CD4-positive, alpha-beta T cell treated with Interleukin-10 for 1 hour (primary cell): ENCODE results near the gene SLC16A8.
"Not testable (repeated sequence)": the region's sequence is repeated elsewhere in the genome, so short reads cannot be mapped to it uniquely, and the experiment has no call there.

ENCODE experiments used
- DNase-seq: peaks from one replicate; pipeline ENCODE4 v3.0.0-alpha.2; 2020

SLC16A8 gene

DNA sequence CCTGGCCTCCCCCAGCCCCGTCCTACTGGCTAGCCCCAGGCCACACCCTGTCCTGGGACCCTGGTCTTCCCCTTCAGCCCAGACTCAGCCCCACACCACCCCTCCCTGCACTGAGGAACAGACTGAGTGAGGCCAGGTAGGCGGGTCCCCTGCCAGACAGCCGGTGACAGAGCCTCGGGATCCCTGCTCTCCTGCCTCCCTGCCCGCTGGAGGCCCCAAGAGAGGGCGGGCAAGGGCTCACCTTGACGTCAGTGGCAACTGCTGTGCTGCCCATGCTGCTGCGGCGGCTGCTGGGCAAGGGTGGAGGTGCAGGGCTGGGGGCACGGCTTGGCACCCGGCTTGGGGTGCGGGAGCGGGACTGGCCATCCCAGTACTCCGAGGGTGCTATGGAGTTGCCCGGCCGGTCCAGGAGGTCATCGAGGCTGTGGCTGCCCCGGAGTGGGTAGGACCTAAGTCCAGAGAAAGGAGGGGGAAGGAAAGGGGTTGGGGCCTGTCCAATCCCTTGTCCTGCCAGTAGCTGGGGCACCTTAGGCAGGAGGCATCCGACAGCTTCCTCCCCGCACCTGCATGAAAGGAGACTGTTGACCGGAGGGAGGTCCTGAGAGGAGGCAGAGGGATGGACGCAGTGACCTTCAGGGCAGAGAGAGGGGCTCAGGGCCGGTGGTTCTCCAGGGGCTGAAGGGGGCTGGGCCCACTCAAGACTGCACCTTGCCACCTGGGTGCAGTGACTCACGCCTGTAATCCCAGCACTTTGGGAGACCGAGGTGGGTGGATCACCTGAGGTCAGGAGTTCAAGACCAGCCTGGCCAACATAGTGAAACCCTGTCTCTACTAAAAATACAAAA lies 2.2 kb upstream of the SLC16A8 start:
- no peak for DNase-seq

DNA sequence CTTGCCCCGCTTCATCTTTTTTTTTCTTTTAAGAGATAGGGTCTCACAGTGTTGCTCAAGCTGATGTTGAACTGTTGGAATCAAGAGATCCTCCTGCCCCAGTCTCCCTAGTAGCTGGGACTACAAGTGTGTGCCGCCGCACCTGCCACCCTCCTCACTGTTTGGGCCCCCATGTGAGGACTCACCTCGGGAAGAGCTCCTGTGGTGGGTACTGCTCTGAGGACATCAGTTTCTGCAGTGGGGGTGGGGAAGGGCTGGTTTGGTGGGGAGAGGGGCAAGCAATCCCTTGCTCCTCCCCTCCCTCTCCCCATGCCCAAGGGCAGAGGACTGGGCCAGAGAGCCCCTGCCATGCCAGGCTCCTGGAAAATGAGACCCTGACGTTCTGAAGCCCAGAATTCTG lies 1.5 kb upstream of the SLC16A8 start:
- DNase-seq, result no peak

DNA sequence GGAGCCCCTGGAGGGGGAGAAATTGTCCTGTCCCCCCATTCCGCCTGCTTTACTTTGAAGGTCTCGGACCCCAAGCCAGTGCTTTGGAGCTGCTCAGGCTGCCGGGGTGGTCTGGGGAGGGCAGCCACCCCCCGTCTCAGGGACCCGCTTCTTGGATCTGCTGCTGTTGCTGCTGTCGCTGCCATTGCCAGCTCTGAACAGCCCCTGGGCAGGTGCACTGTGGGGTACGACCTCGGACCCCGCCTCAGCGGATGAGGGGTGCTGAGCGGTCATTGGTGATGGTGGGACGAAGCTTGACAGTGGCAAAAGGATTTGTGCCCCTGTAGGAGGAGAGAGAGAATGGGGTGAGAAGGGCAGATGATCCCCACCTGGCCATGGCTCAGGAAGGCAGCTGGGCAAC lies 1.1 kb upstream of the SLC16A8 start:
- DNase-seq, result no peak

DNA sequence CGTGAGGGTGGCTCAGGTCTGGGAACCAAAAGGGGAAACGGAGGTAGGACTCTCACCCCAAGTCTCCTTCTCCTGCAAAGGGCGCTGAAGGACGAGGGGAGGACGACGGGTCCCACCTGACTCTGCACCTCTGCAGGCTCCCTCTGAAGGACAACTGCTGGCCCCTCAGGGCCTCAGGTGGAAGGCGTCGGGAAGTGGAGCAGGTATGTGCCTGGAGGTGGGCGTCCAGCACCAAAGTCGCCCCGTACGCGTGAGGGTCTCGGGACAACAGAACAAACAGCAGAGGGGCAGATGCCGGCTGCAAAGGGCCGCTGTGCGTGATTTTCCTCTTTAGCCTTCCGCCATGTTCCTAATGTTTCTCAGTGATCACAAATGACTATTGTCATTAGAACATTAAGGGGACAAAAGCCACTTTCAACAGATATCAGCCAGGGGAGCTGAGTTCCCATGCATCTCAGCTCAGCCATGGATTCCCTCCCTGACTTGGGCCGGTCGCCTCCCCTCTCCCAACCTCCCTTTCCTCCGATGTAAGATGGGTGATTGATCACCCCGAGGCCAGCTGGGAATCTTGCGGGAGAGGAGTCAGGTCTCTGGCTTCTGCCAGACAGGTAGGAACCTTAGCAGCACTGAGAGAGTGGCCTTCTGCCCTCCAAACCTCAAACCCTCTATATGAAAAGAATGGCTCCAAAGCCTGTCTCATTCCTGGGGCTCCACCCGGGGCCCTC lies 836 bp downstream of the SLC16A8 start:
- DNase-seq, result no peak

DNA sequence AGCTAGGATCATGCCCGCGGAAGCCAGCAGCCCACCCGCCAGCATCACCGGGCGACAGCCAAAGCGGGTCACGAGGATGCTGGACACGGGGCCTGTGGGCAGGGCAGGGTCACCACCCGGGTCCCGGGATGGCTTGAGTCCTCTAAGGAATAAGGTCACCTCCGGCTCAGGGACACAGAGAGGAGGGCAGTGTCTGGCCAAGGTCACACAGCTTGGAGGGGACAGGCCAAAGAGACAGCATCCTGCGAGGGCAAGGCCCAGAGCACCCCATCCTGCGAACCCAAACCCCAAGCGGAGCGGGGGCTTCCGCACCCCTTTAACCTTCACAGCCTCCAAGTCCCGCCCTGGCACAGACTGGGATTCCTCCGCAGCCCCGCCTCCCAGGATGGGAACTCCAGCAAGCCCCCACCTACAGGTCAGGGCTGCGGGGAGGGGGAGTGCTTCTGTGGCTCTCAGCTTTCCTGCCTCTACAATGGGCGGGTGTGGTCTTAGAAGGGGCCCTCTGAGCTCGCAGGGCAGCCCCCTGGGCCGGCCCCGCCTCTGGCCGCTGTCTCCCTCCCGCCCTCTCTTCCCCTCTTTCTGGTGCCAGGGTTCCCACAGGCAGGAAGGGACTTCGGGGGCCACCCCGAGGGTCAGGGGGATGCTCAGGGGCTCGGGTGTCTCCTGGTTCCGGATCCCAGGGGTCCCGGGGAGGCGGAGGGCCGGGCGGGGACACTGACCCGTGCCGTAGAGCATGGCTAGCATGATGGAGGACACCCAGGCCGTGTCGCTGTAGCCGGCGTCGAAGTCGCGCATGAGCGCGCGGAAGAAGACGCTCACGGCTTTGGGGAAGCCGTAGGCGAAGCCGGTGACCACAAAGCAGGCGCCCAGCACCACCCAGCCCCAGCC lies 1.8 kb downstream of the SLC16A8 start:
- no peak for DNase-seq

DNA sequence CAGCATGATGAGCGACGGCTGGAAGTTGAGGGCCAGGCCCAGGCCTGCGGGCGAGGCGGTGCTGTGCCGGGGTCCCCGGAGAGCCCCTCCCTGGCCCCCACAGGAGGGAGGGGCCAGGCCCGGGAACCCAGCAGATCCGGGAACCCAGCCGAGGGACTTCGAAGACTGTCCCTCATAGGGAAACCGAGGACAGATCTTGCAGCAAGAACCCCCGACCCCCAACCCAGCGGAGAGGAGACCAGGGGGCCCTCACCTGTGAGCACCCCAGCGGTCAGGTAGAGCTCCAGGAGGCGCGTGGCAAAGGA lies 2.4 kb downstream of the SLC16A8 start:
- DNase-seq, result no peak

DNA sequence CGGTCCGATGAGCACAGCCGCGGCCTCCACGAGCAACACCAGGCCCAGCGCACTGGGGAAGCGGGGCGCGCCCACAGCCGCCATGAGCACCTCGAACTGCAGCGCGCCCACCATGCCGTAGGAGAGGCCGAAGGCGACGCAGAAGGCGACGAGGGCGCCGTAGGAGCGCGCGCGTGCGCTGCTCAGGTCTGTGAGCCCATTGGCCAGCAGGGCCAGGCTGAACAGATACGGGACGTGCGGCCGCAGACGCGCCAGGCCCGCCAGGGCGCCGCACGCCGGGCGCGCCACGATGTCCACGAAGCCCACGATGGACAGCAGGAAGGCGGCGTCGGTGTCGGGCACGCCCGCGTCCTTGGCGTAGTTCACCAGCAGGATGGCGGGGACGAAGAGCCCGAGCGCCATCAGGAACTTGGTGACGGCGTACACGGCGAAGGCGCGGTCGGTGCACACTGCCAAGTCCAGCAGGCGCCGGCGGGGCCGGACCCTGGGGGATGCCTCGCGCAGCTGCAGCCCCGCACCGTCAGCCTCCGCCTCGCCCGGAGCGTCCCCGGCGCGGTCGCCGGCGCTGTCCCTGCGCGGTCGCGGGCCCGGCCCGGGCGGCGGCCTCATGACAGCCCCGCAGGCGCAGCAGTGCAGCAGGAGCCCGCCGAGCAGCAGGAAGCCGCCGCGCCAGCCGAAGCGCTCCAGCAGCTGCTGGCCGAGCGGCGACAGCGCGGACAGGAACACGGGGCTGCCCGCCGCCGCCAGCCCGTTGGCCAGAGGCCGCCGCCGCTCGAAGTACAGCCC lies 2.9 kb downstream of the SLC16A8 start:
- DNase-seq, result no peak

DNA sequence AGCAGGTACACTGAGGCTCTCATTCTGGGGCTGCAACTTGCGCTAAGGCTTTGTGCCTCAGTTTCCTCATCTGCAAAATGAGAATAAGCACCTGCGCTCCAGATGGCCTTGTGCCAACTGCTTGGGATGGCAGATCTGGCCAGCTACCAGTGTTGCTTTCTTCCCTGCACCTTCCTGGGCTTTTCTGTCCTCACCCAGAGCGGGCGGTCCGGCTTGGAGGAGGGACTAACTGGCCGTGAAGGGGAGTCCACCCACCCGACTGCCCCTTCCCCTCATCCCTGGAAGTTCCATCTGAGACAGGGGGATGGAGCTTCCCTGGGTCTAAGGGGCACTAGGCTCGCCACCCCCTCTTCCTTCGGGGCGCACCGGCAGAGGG lies 3.5 kb downstream of the SLC16A8 start:
- DNase-seq, result no peak

DNA sequence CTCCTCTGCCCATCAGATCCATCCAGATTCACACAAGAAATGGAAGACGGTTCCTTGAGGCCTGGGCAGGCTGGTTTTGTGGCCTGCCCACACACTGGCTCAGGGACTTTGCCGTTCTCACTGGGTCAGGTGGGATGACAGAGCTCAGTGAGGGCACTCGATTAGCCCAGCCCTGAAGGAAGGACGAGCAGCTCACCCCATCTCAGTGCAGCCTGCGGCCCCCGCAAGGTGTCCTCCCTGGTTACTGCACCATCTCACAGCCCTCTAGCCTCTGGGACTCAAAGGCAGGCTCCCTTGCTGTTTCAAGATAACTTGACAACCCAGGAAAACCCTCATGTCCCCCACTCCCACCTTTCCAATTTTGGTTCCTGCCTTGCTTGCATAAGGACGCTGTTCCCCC lies 4.2 kb downstream of the SLC16A8 start:
- DNase-seq, result no peak

DNA sequence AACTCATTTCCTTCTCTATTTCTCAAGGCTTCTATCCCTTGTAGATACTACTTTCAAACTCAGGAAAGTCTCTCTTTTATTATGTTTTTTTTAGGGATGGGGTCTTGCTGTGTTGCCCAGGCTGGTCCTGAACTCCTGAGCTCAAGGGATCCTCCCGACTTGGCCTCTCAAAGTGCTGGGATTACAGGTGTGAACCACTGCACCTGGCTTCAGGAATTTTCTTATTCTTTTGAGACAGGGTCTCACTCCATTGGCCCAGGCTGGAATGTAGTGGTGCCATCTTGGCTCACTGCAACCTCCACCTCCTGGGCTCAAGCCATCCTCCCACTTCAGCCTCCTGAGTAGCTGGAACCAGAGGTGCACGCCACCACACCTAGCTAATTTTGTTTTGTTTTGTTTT lies 4.8 kb downstream of the SLC16A8 start:
- DNase-seq, result not testable (repeated sequence)

DNA sequence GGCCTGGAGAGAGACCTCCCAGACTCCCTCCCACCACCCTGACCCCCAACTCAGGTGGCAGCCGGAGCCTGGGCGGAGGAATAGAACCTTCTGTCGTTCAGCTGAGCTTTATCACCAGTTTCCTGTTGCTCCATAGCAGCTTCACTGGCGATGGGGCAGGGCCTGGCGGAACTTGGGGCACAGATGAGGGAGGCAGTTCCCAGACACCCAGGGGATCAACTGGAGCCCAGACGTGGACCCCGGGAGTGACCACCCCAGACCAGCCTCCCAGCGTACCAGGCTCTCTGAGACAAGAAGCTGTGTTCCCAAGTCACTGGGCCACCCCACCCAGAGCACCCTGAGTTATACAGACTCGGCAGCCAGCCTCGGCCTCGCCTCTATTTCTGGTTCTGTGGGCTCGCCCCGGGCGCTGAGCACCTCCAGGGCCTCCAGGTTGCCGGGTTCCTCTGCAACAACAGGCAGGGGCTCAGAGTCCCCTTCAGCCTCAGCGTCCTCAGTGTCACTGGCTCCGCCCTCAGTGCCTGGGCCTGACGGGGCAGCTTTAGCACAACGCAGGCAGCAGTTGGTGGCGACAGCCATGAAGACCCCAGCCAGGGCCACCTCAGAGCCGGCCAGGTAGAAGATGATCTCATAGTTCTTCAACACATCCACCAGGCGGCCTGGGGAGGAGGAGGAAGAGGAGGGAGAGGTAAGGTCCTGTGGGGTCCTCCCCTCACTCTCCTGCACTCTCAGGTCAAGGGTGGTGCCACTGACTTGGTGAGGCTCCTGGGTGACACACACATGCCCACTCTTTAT lies 5.7 kb downstream of the SLC16A8 start:
- DNase-seq, result no peak

DNA sequence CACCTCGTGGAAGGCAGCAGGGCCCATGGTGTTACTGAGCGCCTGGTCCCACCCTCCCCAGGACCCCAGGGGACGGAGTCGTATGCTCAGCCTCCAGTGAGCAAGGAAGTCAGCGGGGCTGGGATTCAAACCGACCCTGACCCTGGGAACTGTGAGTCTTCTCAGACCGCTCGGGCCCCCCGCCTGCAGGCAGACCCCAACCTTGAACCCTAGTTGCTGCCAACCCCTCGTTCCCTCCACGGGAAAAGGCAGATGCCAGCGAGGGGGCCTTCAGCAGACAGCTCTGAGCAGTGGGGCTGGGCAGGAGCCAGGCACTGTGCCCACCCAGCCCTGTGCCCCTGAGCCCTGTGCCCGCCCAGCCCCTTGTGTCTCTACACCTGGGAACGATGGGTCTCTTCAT lies 6.4 kb downstream of the SLC16A8 start:
- DNase-seq, result no peak

DNA sequence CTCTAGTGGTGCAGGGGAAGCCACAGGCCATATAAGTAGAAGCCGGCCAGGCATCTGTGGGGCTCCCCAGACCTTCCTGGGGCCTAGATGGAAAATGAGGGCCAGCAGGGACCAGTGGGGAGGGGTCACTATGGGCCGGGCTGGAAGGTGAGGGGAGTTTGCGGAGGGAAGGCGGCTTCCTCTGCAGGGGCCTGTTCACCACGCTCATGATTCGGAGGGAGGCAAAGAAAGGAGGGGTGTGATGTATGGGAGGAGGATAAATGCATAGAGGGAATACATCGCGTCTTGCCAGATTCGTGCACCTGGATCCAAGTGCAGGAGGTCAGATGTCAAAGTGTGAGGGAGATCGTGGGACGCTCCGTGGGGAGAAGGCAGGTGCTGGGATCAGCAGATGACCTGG lies 6.9 kb downstream of the SLC16A8 start:
- DNase-seq, result no peak

DNA sequence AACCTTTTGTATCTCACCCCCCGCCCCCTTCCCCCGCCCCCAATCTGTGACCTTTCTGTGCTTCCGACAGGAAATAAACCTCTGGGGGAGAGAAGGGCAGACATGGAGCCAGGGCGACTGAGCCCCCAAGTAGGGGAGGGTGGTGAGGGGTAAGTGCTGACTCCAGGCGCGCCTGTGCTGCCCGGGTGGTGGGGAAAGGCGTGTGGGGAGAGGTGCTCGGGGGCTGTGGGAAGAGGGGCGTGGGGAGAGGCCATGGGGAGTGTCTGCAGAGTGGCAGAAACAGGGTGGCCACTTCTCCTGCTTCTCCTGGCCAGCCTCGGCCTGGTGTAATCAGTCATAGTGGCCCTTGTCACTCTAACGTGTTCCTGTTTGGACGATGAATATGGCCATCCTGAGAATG lies 8.0 kb downstream of the SLC16A8 start:
- DNase-seq, result no peak

DNA sequence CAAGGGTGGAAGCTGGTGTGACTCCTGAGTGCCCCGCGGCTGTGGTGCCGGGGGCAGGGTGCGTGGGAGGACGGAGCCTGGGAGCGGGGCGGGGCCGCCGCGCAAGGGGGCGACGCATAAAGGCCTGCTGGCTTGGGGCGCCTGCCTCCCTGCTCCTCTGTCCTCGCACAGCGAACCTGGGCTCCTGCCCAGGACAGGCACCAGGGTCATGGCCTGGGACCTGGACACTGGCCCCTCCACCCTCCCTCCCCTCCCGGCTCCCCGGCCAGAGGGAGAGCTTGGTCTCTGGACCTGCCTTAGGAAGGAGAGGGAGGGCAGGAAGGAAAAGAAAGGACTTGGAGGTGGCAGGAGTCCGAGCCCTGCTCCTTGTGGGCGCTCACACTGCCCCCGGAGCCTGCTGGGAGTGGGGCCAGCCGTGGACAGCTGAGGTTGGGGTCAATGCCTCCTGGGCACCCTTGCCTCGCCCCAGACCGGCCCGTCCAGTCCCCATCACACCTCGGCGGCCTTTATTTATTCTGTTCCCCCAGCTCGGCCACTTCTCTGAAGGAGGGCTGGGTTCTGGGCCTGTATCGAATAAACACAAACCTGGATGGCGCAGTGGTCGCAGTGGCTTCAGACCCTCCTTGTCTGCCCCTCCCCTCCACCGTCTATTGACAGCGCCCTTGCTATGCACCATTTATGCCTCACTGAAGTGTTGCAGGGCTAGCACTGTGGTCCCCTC lies 8.7 kb downstream of the SLC16A8 start:
- no peak for DNase-seq

DNA sequence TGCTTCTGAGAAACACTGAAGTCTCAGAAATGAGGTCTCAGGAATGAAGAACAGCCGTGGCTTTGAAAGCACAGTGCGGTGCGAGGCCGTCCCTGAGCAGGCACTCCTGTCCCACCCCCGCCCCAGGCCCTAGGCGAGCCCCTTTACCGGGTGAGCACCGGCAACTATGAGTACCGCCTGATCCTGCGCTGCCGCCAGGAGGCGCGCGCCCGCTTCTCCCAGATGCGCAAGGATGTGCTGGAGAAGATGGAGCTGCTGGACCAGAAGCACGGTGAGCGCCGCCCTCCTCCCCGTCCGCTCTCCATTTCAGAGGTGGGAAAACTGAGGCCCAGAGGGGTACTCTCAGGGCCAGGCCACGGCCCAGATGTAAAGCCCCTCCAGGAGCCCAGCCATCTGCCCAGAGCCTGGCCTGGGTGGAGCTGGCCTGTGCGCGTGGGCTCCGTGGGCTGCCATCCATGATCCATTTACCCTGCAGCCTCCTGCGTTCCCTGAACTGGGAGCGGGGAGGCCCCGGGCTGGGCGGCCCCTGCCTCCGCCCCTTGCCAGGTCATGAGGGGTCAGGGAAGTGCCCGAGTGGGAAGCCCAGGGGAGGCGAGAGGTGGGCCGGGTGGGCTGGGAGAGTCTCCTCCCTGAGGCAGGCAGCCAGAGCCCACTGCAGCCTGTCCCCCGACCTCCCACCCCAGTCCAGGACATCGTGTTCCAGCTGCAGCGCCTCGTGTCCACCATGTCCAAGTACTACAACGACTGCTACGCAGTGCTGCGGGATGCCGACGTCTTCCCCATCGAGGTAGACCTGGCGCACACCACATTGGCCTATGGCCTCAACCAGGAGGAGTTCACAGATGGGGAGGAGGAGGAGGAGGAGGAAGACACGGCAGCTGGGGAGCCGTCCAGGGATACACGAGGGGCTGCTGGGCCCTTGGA lies 9.5 kb downstream of the SLC16A8 start:
- DNase-seq, result no peak

DNA sequence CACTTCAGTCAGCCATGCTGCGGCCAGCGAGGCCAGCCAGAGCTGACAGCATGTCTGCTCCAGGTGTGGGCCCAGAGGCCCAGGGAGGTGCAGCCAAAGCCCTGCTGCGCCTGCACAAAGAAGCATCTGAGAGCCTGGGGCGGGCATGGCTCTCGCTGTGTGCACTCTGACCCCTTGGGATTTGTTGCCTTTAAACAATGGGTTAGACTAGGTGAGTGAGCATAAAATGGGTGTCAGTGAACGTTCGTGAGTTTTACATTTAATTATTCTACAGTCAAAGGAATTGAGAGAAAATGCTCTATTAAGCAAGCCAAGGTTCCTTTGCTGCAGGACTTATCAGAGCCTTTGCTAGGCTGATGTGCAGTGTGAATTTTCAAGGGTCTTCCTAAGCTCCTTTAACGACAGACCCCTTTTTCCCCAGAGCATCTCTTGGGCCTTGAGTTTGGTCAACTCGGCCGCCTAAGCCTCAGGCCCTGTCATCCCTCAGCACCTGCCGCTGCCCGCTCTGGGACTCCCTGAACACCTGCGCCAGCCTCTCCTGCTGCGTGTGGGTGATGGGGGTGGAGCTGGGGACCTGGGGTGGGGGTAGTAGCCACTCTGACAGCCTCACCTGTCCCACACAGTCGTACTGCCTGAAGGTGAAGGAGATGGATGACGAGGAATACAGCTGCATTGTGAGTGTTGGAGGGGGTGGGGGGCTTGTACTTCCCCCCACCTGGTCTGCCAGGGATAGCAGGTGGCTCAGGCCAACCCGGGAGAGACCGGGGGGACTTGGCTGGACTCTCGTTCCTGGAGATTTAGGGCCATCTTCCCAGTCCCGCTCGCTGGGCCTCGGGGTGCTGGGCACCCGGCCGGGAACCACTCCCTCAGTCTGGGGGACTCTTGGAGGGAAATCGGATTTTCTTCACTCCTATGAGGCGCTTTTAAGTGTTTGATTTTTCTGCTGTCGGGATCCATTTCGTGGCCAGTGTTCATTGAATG lies 10.5 kb downstream of the SLC16A8 start:
- no peak for DNase-seq

DNA sequence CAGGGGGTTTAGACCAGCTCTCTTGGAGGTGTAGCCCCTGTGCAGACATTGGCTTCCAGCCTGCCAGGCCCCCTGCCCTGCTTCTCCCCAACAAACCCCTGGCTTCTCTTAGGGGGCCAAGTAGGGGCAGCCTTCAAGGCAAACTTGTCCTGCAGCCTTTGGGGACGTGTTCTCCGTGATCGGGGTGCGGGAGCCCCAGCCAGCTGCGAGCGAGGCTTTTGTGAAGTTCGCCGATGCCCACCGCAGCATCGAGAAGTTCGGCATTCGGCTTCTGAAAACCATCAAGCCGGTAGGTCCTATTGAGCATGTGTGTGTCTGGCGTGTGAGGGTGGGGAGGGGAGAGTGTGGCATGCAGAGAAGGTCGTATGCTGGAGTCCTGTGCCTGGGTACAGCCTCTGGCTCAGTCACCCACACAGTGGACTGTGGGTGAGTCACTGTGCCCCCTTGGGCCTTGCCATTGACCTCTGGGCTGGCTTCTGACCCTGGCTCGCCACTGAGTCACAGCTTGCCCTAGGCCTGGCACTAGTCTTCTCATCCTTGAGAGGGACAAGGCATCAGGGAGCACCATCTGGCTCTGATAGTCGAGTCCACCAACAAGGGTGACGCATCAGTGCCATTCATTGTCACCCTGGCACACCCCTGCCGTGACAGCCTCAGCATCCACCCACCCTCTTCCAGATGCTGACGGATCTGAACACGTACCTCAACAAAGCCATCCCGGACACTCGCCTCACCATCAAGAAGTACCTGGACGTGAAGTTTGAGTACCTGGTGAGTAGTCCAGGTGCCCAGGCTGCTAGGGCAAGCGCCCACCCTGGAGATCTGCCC lies 11.4 kb downstream of the SLC16A8 start:
- no peak for DNase-seq
